ENCODE results near the gene RASD1.

DNA sequence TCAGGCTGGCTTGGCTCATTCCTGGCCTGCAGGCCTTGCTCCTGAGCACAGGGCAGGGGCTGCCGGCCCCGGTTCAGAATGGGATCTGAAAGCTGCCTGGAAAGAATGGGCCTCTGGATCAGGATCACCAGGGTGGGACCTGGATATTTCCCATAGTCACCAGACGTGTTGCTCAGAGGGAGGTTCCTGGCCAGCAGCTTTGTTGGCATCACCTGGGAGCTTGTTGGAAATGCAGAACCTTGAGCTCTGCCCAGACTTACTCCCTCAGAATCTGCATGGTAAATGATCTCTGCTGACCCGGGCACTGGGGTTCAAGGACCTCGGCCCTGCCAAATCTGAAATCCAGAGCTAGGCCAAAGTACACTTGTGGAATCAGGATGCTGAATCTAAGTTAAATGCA, 48.9 kb downstream of the RASD1 start:
- TF ChIP-seq, protein P1, sequence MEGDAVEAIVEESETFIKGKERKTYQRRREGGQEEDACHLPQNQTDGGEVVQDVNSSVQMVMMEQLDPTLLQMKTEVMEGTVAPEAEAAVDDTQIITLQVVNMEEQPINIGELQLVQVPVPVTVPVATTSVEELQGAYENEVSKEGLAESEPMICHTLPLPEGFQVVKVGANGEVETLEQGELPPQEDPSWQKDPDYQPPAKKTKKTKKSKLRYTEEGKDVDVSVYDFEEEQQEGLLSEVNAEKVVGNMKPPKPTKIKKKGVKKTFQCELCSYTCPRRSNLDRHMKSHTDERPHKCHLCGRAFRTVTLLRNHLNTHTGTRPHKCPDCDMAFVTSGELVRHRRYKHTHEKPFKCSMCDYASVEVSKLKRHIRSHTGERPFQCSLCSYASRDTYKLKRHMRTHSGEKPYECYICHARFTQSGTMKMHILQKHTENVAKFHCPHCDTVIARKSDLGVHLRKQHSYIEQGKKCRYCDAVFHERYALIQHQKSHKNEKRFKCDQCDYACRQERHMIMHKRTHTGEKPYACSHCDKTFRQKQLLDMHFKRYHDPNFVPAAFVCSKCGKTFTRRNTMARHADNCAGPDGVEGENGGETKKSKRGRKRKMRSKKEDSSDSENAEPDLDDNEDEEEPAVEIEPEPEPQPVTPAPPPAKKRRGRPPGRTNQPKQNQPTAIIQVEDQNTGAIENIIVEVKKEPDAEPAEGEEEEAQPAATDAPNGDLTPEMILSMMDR (conservative IDR thresholded peaks at IDR 0.05; ENCODE audit: low read depth in 2 of 2), result no peak
- TF ChIP-seq EZH2 (IDR thresholded peaks at IDR 0.05; ENCODE audit: low read depth, unreplicated experiment), result no peak
- TF ChIP-seq POLR2AphosphoS5 (IDR thresholded peaks at IDR 0.05; ENCODE audit: low read depth), result no peak
- TF ChIP-seq EZH2phosphoT487 (IDR thresholded peaks at IDR 0.05; ENCODE audit: unreplicated experiment), result no peak
- TF ChIP-seq, protein P2, sequence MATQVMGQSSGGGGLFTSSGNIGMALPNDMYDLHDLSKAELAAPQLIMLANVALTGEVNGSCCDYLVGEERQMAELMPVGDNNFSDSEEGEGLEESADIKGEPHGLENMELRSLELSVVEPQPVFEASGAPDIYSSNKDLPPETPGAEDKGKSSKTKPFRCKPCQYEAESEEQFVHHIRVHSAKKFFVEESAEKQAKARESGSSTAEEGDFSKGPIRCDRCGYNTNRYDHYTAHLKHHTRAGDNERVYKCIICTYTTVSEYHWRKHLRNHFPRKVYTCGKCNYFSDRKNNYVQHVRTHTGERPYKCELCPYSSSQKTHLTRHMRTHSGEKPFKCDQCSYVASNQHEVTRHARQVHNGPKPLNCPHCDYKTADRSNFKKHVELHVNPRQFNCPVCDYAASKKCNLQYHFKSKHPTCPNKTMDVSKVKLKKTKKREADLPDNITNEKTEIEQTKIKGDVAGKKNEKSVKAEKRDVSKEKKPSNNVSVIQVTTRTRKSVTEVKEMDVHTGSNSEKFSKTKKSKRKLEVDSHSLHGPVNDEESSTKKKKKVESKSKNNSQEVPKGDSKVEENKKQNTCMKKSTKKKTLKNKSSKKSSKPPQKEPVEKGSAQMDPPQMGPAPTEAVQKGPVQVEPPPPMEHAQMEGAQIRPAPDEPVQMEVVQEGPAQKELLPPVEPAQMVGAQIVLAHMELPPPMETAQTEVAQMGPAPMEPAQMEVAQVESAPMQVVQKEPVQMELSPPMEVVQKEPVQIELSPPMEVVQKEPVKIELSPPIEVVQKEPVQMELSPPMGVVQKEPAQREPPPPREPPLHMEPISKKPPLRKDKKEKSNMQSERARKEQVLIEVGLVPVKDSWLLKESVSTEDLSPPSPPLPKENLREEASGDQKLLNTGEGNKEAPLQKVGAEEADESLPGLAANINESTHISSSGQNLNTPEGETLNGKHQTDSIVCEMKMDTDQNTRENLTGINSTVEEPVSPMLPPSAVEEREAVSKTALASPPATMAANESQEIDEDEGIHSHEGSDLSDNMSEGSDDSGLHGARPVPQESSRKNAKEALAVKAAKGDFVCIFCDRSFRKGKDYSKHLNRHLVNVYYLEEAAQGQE (IDR thresholded peaks at IDR 0.05; ENCODE audit: unreplicated experiment), result no peak
- no peak for TF ChIP-seq ZNF114 (CRISPR knock-in tag; IDR thresholded peaks at IDR 0.05)
- no peak for TF ChIP-seq CREB1 (CRISPR knock-in tag; IDR thresholded peaks at IDR 0.05; ENCODE audit: low read depth)
- TF ChIP-seq STAT1 (IDR thresholded peaks at IDR 0.05; ENCODE audit: unreplicated experiment), result no peak
- TF ChIP-seq JUNB (IDR thresholded peaks at IDR 0.05; ENCODE audit: unreplicated experiment), result no peak
- TF ChIP-seq, protein P3, sequence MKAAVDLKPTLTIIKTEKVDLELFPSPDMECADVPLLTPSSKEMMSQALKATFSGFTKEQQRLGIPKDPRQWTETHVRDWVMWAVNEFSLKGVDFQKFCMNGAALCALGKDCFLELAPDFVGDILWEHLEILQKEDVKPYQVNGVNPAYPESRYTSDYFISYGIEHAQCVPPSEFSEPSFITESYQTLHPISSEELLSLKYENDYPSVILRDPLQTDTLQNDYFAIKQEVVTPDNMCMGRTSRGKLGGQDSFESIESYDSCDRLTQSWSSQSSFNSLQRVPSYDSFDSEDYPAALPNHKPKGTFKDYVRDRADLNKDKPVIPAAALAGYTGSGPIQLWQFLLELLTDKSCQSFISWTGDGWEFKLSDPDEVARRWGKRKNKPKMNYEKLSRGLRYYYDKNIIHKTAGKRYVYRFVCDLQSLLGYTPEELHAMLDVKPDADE (IDR thresholded peaks at IDR 0.05), result no peak
- no peak for TF ChIP-seq NANOG (IDR thresholded peaks at IDR 0.05; ENCODE audit: borderline replicate concordance)
